GM19099 (cell line): ENCODE data around the gene FHIT.

Experiments
- POLR2A ChIP-seq: IDR thresholded peaks from 3 replicates; pipeline ENCODE4 v1.6.1; 2011; ENCODE audit warnings: low read depth; ENCODE audit not compliant: insufficient read length; ENCODE audit errors: extremely low read depth

FHIT gene

DNA sequence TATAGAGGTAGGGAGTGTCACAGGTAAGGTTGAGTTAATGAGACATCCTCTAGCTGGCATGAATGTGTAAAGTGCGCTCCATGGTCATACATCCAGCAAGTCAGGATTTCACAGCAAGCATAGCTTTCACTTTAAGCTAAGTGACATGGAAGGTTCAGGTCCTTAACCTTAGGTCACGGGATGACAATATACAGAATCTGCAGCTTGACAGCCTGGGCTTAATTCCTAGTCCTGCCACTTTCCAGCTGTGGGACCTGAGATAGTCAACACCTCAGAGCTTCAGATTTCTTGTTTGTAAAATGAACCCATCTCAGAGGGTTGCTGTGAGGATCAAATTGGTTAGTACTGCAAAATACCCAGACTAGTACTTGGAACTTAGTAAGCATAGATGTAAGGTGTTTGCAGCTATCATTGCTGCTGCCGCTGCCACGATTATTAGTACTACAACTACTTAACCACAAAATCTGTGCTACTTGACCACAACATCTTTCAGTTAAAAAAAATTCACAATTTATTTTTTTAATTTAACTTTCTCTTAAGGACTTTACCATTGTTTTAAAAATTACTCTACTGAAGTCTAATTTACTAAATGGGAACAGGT is 1311.3 kb downstream of the FHIT start:
- no peak for TF ChIP-seq POLR2A

DNA sequence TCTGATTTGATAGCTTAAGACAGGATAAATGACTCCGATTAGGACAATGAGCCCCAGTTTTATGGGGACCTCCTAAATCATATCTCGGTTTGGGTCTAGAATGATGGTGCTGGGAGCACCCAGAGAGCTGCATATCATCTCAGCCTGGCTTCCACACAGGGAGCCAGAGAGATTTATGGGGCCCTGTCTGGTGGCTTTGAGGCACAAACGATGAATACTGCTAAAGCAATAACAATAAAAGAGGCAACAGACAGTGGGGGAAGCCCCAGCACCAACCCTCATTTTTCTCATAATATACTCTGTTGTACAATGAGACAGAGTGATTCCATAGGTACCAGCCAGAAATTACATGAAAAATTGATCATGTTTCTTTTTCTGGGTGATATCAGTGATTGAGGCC is 1312.4 kb downstream of the FHIT start:
- TF ChIP-seq POLR2A = no peak

DNA sequence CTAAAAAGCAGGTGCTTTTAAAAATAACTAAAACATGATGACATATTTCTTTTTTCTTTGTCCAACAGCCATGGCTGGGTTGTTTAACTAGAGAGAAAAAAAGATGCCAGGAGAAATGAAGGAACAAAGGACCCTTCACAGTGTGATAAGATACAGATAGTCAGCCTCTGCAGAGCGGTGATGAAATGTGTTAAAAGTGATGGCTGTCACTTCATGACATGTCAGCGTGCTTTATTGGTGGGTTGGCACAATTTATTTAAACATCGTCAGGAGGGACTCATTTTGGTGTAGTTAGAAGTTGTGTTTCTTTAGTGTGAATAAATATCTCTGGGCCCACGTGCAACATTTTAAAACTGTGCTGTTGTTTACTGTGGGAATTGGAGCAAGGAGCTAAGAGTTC is 1314.1 kb downstream of the FHIT start:
- TF ChIP-seq POLR2A = no peak

DNA sequence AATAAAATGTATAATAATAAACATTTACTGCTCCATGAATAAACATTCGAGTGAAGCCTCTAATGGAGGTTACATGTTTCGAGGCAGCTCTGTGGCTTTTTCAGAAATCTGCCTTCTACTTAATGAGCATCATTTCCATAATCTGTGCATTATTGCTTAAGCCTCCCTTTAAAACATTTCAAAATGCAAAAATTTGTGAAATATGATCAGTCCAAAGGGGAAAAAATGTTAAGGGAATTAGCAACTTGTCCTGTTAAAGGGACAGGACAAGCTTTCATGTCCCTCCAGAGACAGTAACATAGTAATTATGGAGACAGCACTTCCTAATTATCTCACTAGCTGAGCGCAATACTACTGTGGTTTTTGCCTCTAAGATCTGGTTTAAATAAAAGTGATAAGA is 1314.8 kb downstream of the FHIT start:
- TF ChIP-seq POLR2A = no peak

DNA sequence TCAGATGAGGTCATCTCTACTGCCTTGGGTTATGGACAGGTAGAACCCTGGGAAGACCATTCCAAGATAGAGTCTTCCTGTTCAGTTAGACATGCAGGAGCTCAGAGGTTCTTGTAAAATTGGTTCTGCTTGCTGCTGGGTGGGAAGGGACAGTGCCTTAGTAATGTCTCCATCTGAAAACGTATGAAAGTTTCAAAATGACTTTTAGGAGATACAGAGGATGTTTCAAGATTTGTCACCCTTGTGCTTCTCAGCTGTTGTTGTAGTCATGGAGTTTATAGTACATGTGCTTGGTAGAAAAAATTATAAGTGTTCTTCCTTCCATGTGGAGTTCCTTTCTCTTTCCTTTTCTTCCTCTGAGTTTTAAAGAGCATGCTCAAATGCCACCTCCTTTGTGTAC is 1316.2 kb downstream of the FHIT start:
- TF ChIP-seq POLR2A = no peak

DNA sequence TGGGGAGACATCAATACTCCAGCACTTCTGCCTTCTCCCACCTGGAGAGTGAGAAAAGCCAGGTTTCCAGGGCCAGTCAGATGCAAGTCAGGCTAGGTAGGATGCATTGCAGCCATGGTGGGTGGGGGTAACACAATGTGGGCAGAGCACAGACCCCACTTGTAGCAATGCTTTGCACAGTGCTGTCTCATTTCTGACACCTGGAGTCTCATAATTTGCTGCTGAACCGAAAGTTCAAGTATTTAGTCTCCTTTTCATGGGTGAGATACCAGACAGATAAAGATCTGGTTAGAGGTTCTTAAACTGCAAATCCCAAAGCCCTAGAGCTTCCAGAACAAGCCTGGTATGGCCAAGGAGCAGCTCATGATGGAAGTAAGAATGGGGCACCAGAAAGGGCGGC is 1321.1 kb downstream of the FHIT start:
- TF ChIP-seq POLR2A = no peak

DNA sequence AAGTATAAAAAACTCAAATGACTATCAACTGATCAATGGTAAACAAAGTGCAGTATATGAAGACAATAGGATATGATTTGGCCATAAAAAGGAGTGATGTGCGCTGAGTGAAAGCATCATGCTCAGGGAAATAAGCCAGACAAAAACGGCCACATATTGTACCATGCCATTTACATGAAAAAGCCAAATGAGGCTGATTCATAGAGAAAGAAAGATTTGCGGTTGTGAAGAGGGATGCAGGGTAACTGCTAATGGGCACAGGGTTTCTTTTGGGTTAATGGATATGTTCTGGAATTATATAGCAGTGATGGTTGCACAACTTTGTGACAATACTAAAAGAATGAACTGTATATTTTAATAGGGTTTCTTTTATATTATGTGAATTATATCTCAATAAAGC is 1324.2 kb downstream of the FHIT start:
- TF ChIP-seq POLR2A = no peak

DNA sequence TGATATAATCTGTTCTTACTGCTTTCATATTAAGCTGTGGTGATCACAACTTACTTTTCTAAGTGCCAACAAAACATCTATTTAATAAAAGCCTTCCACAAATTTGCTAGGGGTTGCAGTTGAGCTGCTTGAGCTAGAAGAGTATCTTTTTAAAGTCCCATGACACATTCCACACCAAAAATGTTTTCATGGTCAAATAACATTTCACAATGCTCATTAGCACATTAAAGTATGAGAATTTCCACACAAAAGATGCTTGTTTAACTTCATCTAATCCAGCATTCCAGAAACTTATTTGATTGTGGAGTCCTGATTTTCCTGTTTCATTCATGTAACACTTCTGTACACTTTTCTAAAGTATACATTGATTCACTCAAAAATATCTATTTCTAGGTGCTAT is 1325.3 kb downstream of the FHIT start:
- no peak for TF ChIP-seq POLR2A

DNA sequence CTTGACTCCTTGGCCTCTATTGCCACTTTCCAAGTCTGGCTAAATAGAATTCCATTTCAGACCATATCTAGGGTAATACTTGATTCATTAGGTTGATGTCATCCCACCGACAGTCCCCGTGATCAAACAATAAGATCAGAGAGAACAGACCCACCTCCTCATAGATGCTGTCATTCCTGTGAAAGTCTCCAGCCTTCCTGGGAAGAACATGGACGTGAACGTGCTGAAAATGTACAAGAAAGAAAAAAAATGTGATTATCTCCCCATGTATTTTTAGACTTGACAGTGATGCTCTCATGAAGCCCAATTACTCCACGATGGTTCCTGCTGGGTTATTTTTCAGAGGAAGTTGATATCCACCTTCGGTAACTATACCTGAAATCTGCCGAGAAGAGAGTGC is 1329.1 kb downstream of the FHIT start:
- TF ChIP-seq POLR2A = no peak

DNA sequence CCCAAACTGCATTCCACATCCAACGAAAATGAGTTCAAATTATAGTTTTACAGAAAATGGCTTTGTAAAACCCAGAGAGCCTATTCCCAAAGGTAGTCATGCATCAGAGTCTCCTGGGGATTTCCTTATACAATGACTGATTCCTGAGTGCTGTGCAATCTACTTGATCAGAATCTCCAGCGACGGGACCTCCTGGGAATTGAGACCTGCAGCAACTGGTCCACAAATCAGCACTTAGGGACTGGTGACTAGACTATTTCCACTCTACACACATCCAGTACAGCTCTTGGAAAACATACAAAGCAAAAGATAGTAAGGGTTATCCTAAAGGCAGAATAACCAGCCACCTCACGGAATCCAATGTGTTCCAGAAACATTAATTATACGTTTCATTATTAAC is 1330.4 kb downstream of the FHIT start:
- TF ChIP-seq POLR2A = no peak

DNA sequence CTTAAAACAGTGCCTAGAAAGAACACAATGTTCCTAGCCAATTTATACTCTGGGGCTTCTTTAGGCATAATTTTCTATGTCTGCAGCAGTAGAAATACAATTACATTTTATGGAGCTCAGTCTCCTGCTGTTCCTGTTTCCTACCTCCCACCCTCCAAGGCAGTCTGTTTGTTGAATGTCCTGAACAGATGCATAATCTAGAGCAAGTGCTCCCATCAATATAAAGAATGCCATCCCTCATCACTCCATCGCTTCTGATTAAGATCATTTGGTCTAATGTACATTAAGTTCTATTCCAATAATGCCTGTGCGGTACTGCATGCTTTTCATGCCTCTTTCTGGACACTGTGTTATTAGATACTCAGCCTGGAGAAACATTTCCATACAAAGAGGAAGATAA is 1331.7 kb downstream of the FHIT start:
- no peak for TF ChIP-seq POLR2A

DNA sequence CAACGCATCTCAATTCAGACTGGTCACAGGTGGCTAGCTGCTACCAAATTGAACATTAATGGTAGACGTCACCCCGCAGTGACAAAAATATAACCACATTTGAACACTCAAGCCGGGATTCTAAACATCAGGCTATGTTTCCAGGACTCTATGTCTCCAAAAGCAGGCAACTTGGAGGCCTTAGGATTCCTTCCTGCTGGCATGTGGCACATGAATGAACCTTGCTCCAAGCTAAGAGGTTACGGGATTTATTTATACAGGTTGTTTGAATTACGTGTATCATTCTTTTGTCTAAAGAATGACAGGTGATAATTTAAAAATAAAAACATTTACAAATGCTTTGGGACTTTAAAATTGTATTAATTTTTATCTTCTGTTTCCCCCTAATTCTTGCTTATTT is 1337.0 kb downstream of the FHIT start:
- TF ChIP-seq POLR2A = no peak

DNA sequence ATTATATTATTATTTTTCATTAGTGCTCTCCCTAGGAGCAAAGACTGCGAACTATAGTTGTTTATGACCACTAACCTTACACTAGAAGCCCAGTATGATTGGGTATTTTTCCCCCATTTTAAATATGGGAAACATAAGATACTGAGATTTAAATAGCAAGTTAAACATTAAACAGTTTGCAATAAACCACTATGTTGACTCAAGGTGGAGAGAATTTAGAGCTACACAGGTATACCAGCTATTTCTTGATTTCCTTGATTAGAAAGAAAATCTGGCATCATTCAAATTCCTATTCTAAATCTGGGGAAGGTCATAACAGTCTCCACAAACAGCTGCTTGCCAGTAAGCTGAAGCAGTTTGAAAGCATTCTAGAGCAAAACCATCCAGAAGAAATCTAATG is 1337.6 kb downstream of the FHIT start:
- TF ChIP-seq POLR2A = no peak

DNA sequence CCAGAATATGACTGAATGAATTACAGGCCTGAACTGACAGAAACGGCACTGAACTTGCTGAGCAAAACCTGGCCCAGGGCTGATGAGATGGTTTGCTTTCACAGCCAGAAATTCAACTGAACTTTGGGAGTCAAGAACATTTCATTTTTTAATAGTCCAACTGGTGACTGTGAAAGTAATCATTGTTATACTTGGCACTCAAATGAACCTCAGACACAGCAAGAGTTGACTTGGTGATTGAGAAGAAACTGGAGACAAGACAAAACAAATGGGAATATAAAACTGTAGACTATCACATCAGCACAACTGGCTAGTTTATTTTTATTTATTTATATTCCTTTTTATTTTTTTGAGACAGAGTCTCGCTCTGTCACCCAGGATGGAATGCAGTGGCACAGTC is 1342.6 kb downstream of the FHIT start:
- TF ChIP-seq POLR2A = no peak

DNA sequence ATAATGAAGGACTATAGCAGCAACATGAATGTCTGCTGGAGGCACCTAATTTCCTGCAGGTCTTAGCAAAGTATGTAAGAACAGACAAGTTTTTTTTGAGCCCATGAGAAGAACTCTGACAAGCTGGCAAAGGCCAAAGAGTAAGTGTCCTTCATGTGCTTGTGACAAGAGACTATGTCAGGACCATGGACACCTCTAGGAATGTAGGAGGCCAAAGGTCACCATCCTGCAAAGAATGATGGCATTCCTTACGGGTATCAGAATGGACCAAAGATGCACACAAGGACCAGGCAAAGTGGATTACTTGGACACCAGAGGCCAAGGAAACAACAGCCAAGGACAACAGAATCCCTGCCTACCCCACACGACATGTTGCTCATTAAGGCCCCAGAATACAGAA is 1343.0 kb downstream of the FHIT start:
- TF ChIP-seq POLR2A = no peak

DNA sequence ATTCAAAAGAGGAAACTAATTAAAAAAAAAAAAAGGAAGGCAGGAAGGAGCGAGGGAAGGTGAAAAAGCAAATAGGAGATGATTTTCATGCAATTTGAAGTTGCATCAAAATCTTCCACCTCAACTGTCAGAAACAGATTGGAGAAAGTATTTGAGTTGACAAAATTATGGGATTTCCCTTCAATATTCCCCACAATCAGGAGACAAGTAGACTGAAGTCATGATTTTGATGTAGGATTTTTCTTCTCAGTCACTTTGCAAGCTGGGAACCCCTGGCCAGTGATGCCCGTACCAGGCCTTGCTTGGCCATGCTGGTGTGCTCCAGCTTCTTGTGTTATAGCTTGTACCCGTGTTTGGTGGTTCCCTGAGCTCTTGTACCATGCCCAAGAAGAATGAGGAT is 1347.0 kb downstream of the FHIT start:
- no peak for TF ChIP-seq POLR2A

DNA sequence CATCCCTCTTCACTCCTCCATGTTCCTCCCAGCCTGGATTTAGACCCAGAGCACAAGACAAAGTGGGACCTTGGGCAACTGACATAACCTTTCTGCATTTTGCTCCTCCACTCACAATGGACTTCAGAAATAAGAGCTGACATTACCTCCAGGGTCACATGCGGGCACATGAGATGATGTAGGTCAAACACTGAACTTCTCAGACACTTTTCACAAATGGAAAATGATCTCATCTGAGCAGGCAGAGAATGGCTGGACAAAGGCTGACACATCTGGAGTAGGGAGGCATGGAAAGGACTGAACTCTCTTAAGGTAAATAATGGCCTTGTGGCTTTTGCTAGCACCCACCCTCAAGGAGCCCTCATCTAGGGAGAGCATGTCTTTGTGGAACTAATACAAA is 1352.2 kb downstream of the FHIT start:
- no peak for TF ChIP-seq POLR2A

DNA sequence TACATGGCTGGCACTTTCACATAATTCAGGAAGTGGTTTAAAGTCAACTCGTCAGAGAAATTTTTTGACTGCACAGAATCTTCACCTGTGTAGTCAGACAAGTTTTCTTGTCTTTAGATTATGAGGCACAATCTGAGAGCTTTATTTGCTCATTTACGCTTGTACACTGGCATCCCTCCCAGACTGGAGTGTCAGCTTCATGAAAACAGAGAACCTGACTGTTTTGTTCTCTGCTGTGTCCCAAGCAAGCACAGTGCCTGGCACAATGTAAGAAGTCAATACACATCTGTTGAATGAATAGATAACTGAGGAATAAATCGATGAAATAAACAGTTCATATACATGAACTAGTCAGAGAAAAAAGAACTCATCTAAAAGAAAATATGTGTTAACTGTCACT is 1355.3 kb downstream of the FHIT start:
- no peak for TF ChIP-seq POLR2A

DNA sequence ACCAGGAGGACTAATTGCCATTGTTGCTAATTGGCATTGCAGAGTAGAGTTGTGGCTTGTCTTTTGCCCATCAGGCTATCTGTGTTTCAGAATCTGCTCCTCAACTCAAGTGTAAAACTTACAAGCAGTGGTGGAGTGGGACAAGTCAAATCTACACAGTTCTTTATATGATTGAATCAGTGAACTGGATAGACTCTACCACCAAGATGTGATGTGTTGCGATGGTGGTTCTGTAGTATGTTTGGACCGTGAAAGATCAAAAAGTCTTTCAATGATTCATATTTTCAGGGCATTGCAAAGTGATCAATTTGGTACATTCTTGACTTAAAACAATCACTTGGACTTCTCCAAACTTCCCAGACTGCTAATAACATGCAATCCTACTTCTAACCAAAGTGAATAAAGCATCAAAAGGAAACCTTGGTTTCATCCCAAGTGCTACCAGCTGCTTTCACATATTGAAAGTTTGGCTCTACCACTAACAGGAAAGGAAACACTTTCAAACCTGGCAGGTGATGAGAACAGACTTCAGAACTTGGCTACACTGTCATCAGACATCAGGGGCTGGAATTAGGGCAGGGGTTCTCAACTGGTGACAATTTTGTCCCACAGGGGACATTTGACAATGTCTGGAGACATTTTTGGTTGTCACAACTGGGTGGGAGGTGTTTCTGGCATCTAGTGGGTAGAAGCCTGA is 1356.7 kb downstream of the FHIT start:
- no peak for TF ChIP-seq POLR2A
